ENCODE results near the gene PELO. TPM values are rescaled to one million over a fixed set of nuclear protein-coding genes. Genes with fewer than 3 reads are reported as not detected.

Gene PELO
- total RNA-seq, 1 experiment from 2014 or later, result 12.4 TPM

- no peak for ATAC-seq
- POLR2A ChIA-PET, result interaction anchor here (0.5 kb wide), 1 partner anchor 26 kb away, joined by 3 read pairs; no protein-coding TSS in a partner anchor
- peaks cover 10% of the 10 kb centered on the region; the same call in 1 of the 2 replicates for H3K27me3 ChIP-seq (ENCODE audit: control insufficient read depth, insufficient read depth, low read length)
- intact Hi-C loops (cut with micrococcal nuclease; ENCODE audit: unreplicated experiment) (no loop called here), in situ Hi-C loops (cut with HindIII; ENCODE audit: low pct_unique_long_range_greater_than_20kb, low sequenced_read_pairs) (no loop called here)
- no TSS peak for BruUV-seq (replicated peaks)
- no peaks in the 10 kb centered on the region for H3K36me3 ChIP-seq (ENCODE audit: control insufficient read depth, insufficient read depth, low read length)
- no peak for DNase-seq (ENCODE audit: low read depth, low spot score)
- no peak overlapping the region for H3K4me3 ChIP-seq (ENCODE audit: low read depth in 2 of 2, low read length in 2 of 2)
- CTCF ChIA-PET, result interaction anchor here (0.6 kb wide), 1 partner anchor 73 kb away, joined by 4 read pairs; no protein-coding TSS in a partner anchor
- TF ChIP-seq CTCF (IDR thresholded peaks at IDR 0.05), result no peak
- TF ChIP-seq REST (IDR thresholded peaks at IDR 0.05; ENCODE audit: insufficient read depth in 1 of 2, low read depth in 2 of 2, low read length in 1 of 2), result no peak
- TF ChIP-seq TCF7L2 (IDR thresholded peaks at IDR 0.05; ENCODE audit: low read depth, low read length), result no peak
- TF ChIP-seq POLR2AphosphoS5 (IDR thresholded peaks at IDR 0.05; ENCODE audit: low read depth, low read length), result no peak
- no peak for TF ChIP-seq SIN3A (IDR thresholded peaks at IDR 0.05; ENCODE audit: borderline replicate concordance, insufficient read depth, low read depth, low read length)
- no peak overlapping the region for H3K27ac ChIP-seq (ENCODE audit: low read length)
- no peaks in the 10 kb centered on the region for H3K9me3 ChIP-seq (ENCODE audit: control insufficient read depth, insufficient read depth, low read depth, low read length)
- H3K4me1 ChIP-seq (ENCODE audit: control insufficient read depth, insufficient read depth, low read length), result no peaks in the 10 kb centered on the region
These were observed 8.5 kb upstream of the PELO start for GRCh38 chr5:52779213-52779612.

GRCh38 chr5:52783226-52783959 is 4.3 kb upstream of the PELO start:
- H3K27me3 ChIP-seq (ENCODE audit: control insufficient read depth, insufficient read depth, low read length), result peaks cover 17% of the 10 kb centered on the region
- no peak for ATAC-seq
- no peak for DNase-seq (ENCODE audit: low read depth, low spot score)
- no peak overlapping the region for H3K27ac ChIP-seq (ENCODE audit: low read length)
- CTCF ChIA-PET, result no interaction called here
- BruUV-seq (replicated peaks), result no TSS peak
- POLR2A ChIA-PET, result no interaction called here
- peaks cover 5% of the 10 kb centered on the region; the same call in 1 of the 2 replicates for H3K4me1 ChIP-seq (ENCODE audit: control insufficient read depth, insufficient read depth, low read length)
- H3K9me3 ChIP-seq (ENCODE audit: control insufficient read depth, insufficient read depth, low read depth, low read length), result no peaks in the 10 kb centered on the region
- no peaks in the 10 kb centered on the region; the same call in 1 of the 2 replicates for H3K36me3 ChIP-seq (ENCODE audit: control insufficient read depth, insufficient read depth, low read length)
- no peak overlapping the region for H3K4me3 ChIP-seq (ENCODE audit: low read depth in 2 of 2, low read length in 2 of 2)
- intact Hi-C loops (cut with micrococcal nuclease; ENCODE audit: unreplicated experiment) (loop anchor here (10.0 kb wide), 1 partner anchor 331 kb away; no protein-coding TSS in a partner anchor), in situ Hi-C loops (cut with HindIII; ENCODE audit: low pct_unique_long_range_greater_than_20kb, low sequenced_read_pairs) (no loop called here)
- TF ChIP-seq REST (IDR thresholded peaks at IDR 0.05; ENCODE audit: insufficient read depth in 1 of 2, low read depth in 2 of 2, low read length in 1 of 2), result no peak
- no peak for TF ChIP-seq TCF7L2 (IDR thresholded peaks at IDR 0.05; ENCODE audit: low read depth, low read length)
